ENCODE results near the gene MVK.

DNA sequence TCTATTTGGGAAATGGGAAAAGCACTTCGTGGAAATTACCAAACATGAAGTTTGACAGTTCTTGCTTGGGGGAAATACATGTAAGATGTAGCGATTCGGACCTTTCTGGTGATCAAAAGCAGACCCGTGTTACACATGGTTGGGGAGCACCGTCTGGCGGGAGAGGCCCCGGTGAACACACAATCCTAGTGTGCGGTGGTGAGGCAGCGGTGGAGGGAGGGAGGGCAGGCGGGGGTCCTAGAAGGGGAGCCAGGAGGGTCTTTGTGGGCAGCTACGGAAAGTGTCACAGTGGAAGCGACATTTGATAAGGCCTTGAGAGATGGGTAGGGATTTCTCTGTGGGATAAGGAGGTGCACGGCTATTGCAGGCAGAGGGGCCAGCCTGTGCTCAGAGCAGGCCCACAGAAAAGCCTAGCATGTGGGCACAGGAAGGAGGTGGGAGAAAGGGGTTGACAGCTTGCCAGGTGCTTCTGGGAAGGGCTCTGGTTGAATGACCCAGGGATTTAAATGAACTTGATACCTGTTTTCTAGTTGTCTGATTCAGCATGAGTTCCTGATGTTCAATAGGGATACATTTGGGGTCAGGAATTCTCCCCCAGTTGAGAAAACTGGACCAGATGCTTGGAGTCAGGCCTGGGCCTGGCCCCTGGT lies 7.2 kb downstream of the MVK start:
- TF ChIP-seq CTCF (IDR thresholded peaks at IDR 0.05) (no peak), POLR2A (IDR thresholded peaks at IDR 0.05) (no peak), EP300 (IDR thresholded peaks at IDR 0.05) (no peak), POLR2AphosphoS5 (IDR thresholded peaks at IDR 0.05) (no peak)

Measured in stomach (tissue), 4 donors.